K562 (cell line): ENCODE results near the gene BCL6B. TPM values are rescaled to one million over a fixed set of nuclear protein-coding genes. Genes with fewer than 3 reads are reported as not detected.

Experiments used
- ATAC-seq: fragments of 200-7000 bp; cut with Tn5 transposase; 3 replicates; pipeline ENCODE4 v1.9.1; 2020; ENCODE audit warnings: moderate library complexity
- BruUV-seq: library from RNA; stranded (reverse); fragments of 400-500 nt; replicated peaks from 2 replicates; lab custom pipeline; 2021; lab: Mats Ljungman, UMichigan
- CTCF ChIA-PET: fragments of 300-600 bp; formaldehyde crosslinking; extraction: SDS; loops from one replicate; lab custom pipeline; 2021; ENCODE audit warnings: low intra/inter-chr PET ratio; lab: Yijun Ruan, JAX
- POLR2A ChIA-PET: fragments of 300-600, 350-650 bp; sonication (Branson Sonifier 250); formaldehyde crosslinking; extraction: SDS; loops from one replicate; lab custom pipeline; 2021; ENCODE audit warnings: antibody characterized with exemption, inconsistent platforms; lab: Yijun Ruan, JAX
- DNase-seq, 4 experiments: peaks; one replicate each; pipeline versions ENCODE4 v3.0.0 to v3.0.0-alpha.2; 2011 to 2018; ENCODE audit warnings: low spot score in 3 of 4, mixed read lengths in 3 of 4; ENCODE audit errors: extremely low read depth in 1 of 4
- FAIRE-seq: peaks from 2 replicates; lab custom pipeline; 2011; peaks lifted over from hg19 to GRCh38; lab: Jason Lieb, UNC
- H2AFZ ChIP-seq: 2 replicates; pipeline ENCODE4 v1.6.0; 2011; ENCODE audit warnings: low read depth, low read length, control low read depth, inconsistent platforms
- H3K27ac ChIP-seq: fragments of 200-600 bp; 3 replicates; pipeline ENCODE4 v1.8.0; 2011; ENCODE audit warnings: low read depth, mild to moderate bottlenecking, control low read depth, inconsistent platforms, low read length, moderate library complexity, mixed read lengths; ENCODE audit errors: extremely low read depth
- H3K27me3 ChIP-seq, 2 experiments: fragments of 300-600 bp in 1 of 2; 2 replicates in 1 of 2; 3 replicates in 1 of 2; pipeline versions ENCODE4 v1.6.0 to v1.8.0; 2011; ENCODE audit warnings: inconsistent platforms in 2 of 2, low read length in 2 of 2, mild to moderate bottlenecking in 1 of 2, mixed read lengths in 1 of 2, moderate library complexity in 1 of 2; ENCODE audit not compliant: control insufficient read depth in 2 of 2, insufficient read depth in 2 of 2
- H3K36me3 ChIP-seq: fragments of 300-600 bp; 3 replicates; pipeline ENCODE4 v1.8.0; 2011; ENCODE audit warnings: mild to moderate bottlenecking, low read length, inconsistent platforms; ENCODE audit not compliant: control insufficient read depth, insufficient read depth
- H3K4me1 ChIP-seq, 2 experiments: fragments of 200-600 bp in 1 of 2; replicated peaks in 1 of 2; 2 replicates in 1 of 2; 3 replicates in 1 of 2; pipeline versions ENCODE4 v1.5.1 to v1.8.0; 2011; ENCODE audit warnings: inconsistent platforms in 2 of 2, low read length in 2 of 2, mild to moderate bottlenecking in 1 of 2, mixed read lengths in 1 of 2, moderate library complexity in 1 of 2; ENCODE audit not compliant: control insufficient read depth in 2 of 2, insufficient read depth in 2 of 2
- H3K4me2 ChIP-seq: 2 replicates; pipeline ENCODE4 v1.6.1; 2011; ENCODE audit warnings: low read length, control low read depth, inconsistent platforms, mixed read lengths; ENCODE audit not compliant: insufficient read depth
- H3K4me3 ChIP-seq: fragments of 200-600 bp; sonication (generic), shearing (Covaris generic); 2 replicates; pipeline ENCODE4 v1.5.1; 2016; ENCODE audit warnings: control low read depth, inconsistent platforms
- H3K79me2 ChIP-seq: fragments of 200-600 bp; 3 replicates; pipeline ENCODE4 v1.8.0; 2011; ENCODE audit warnings: low read length, inconsistent platforms; ENCODE audit not compliant: control insufficient read depth, insufficient read depth
- H3K9ac ChIP-seq, 2 experiments: 2 replicates each; pipeline versions ENCODE4 v1.6.0 to v1.6.1; 2011; ENCODE audit warnings: low read depth in 2 of 2, low read length in 2 of 2, control low read depth in 1 of 2, inconsistent platforms in 1 of 2, mild to moderate bottlenecking in 1 of 2, mixed read lengths in 1 of 2; ENCODE audit not compliant: insufficient read depth in 1 of 2
- H3K9me1 ChIP-seq: one replicate; pipeline ENCODE4 v1.6.0; 2011; ENCODE audit warnings: inconsistent platforms, mild to moderate bottlenecking, low read length, moderate library complexity; ENCODE audit not compliant: control insufficient read depth, insufficient read depth
- H3K9me3 ChIP-seq: replicated peaks from 2 replicates; pipeline ENCODE4 v1.5.1; 2011; ENCODE audit warnings: low read depth, low read length, inconsistent platforms; ENCODE audit not compliant: control insufficient read depth, insufficient read depth
- H4K20me1 ChIP-seq: replicated peaks from 2 replicates; pipeline ENCODE4 v1.6.1; 2011; ENCODE audit warnings: low read length, inconsistent platforms, mixed read lengths; ENCODE audit not compliant: control insufficient read depth, insufficient read depth
- ATF1 ChIP-seq, 2 experiments: fragments of 450-650 bp in 1 of 2; IDR thresholded peaks; 2 replicates each; pipeline ENCODE4 v1.6.1; 2016; ENCODE audit warnings: missing compliant biosample characterization in 1 of 2, missing genetic modification characterization in 1 of 2
- GABPA ChIP-seq: fragments of 200-800 bp; sonication (Bioruptor generic); conservative IDR thresholded peaks from 2 replicates; pipeline ENCODE4 v1.6.1; 2016; ENCODE audit warnings: low read depth, missing genetic modification characterization, missing compliant biosample characterization
- L3MBTL2 ChIP-seq: fragments of 450-650 bp; IDR thresholded peaks from 2 replicates; pipeline ENCODE4 v1.6.1; 2016; ENCODE audit warnings: mild to moderate bottlenecking, moderate library complexity
- MEIS2 ChIP-seq: fragments of 450-650 bp; IDR thresholded peaks from 2 replicates; pipeline ENCODE4 v1.6.1; 2014; ENCODE audit warnings: mild to moderate bottlenecking; ENCODE audit not compliant: partially characterized antibody
- POLR2A ChIP-seq: fragments of 450-650 bp; conservative IDR thresholded peaks from 2 replicates; pipeline ENCODE4 v1.6.1; 2016
- TBL1XR1 ChIP-seq, 2 experiments: IDR thresholded peaks; 2 replicates each; pipeline ENCODE4 v1.6.1; 2012; ENCODE audit warnings: improper control_type of control experiment in 2 of 2, low read length in 2 of 2, mild to moderate bottlenecking in 1 of 2
- TBP ChIP-seq: optimal IDR thresholded peaks from 2 replicates; pipeline ENCODE3; 2011; ENCODE audit warnings: low read depth, low read length, improper control_type of control experiment
- ZBTB11 ChIP-seq, 3 experiments: fragments of 200-800 bp in 1 of 3; fragments of 250-450 bp in 1 of 3; fragments of 450-650 bp in 1 of 3; sonication (Bioruptor Pico) in 1 of 3; sonication (Bioruptor generic) in 1 of 3; formaldehyde crosslinking in 1 of 3; IDR thresholded peaks; 2 replicates each; pipeline versions ENCODE4 v1.6.1 to v1.8.0; 2016 to 2022; ENCODE audit warnings: mild to moderate bottlenecking in 2 of 3, missing genetic modification characterization in 2 of 3, missing compliant biosample characterization in 1 of 3, moderate library complexity in 1 of 3
- ZNF592 ChIP-seq: fragments of 450-650 bp; IDR thresholded peaks from 2 replicates; pipeline ENCODE4 v1.6.1; 2017; ENCODE audit warnings: antibody characterized with exemption, mild to moderate bottlenecking
- ZNF668 ChIP-seq: fragments of 250-450 bp; sonication (Bioruptor Pico); IDR thresholded peaks from 2 replicates; pipeline ENCODE4 v1.8.0; 2022; ENCODE audit warnings: mild to moderate bottlenecking, inconsistent platforms
- WGBS: fragments of 100-300 bp; shearing (Covaris generic); methylation state at CpG from one replicate; pipeline ENCODE4 v1.1.6; 2016; ENCODE audit warnings: low coverage, mixed read lengths; ENCODE audit not compliant: insufficient coverage; ENCODE audit errors: missing lambda C conversion rate; 5-methylcytosine and 5-hydroxymethylcytosine counted together
- in situ Hi-C: fragments of 300-500 bp; cut with MboI; formaldehyde crosslinking; loops from 4 replicates; pipeline ENCODE4 v1.15.0; 2018; ENCODE audit warnings: inconsistent platforms, mixed read lengths
- intact Hi-C: fragments of 100-400 bp; cut with micrococcal nuclease; formaldehyde crosslinking; loops from 2 replicates; pipeline ENCODE4 v1.14.2; 2022
- polyA plus RNA-seq, 8 experiments: library from polyadenylated mRNA; depleted of rRNA in 4 of 8; stranded (reverse) in 5 of 8; unstranded in 3 of 8; fragments of >200 nt; fragmentation: Nextera tagmentation in 2 of 8; fragmentation: Illumina TruSeq in 1 of 8; extraction: Ambion mirVana in 2 of 8; extraction: Trizol in 1 of 8; gene quantifications; 2 replicates each; pipeline versions ENCODE4 v1.2.1 to v1.2.3, GENCODE V29; 2011 to 2014; ENCODE audit warnings: inconsistent platforms in 1 of 8, missing spikeins in 1 of 8
- total RNA-seq, 7 experiments: library from RNA; depleted of rRNA in 6 of 7; stranded (reverse); fragments of >200 nt in 6 of 7; fragmentation: Illumina TruSeq in 2 of 7; extraction: Trizol in 2 of 7; gene quantifications; 2 replicates each; pipeline versions ENCODE4 v1.2.1 to v1.2.3, GENCODE V29; 2011 to 2021; ENCODE audit warnings: low replicate concordance in 1 of 7
- TF ChIP-seq, protein P1 (sequence below): fragments of 450-650 bp; formaldehyde crosslinking; IDR thresholded peaks from 2 replicates; pipeline ENCODE4 v1.4.0; 2020; ENCODE audit warnings: mild to moderate bottlenecking

The BCL6B gene
- total and polyA plus RNA-seq, 9 of the 15 experiments (the other 6 are each of a cell fraction or from before 2014, with no cell fraction given): 0.89 to 5.0 (median 3.6) TPM

DNA sequence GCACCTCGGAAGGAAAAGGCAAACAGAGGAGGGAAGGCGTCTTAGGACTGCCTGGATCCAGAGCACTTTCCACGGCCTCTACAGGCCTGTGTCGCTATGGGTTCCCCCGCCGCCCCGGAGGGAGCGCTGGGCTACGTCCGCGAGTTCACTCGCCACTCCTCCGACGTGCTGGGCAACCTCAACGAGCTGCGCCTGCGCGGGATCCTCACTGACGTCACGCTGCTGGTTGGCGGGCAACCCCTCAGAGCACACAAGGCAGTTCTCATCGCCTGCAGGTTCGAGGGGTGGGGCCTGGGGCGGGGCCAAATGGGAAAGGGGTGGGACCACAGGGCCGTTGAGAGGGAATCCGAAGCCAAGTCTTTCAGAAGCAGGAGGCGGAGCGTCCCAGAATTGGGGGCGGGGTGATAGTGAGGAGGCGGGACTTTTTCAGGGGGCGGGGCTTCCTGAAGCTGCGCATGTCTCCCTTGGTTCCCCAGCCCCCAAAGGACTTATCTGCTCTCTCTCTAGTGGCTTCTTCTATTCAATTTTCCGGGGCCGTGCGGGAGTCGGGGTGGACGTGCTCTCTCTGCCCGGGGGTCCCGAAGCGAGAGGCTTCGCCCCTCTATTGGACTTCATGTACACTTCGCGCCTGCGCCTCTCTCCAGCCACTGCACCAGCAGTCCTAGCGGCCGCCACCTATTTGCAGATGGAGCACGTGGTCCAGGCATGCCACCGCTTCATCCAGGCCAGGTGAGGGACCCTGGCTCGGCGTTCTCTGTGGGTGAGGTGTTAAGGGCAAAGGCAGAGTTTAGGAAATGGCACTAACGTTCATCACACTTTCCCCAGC lies 939 bp downstream of the BCL6B start:
- Histone ChIP-seq H3K4me2 (peak overlapping the region; percentile 68), H3K9me1 (no peaks in the 10 kb centered on the region), H3K36me3 (peaks cover 10% of the 10 kb centered on the region; the same call in 2 of the 3 replicates), H3K79me2 (peaks cover 16% of the 10 kb centered on the region), H3K27ac (peak overlapping the region; percentile 62), H3K9ac (peak overlapping the region; percentile 32 to 78), H2AFZ (peak overlapping the region; percentile 85), H3K4me3 (peak overlapping the region; percentile 24), H3K9me3 (no peaks in the 10 kb centered on the region), H3K27me3 (no peaks in the 10 kb centered on the region), H3K4me1 (peaks cover 27 to 56% of the 10 kb centered on the region in 2 experiments; a peak in 4 of 5 replicates), H4K20me1 (no peaks in the 10 kb centered on the region)
- 36% methylated on average over 32 of the region's 51 CpGs for WGBS
- CTCF ChIA-PET: interaction anchor here (2.0 kb wide), 1 partner anchor 180 kb away, joined by 4 read pairs; no protein-coding TSS in a partner anchor
- DNase-seq: peak; percentile 86 to 95 (median 88)
- intact Hi-C loops (loop anchor here (5.0 kb wide), 1 partner anchor 266 kb away; the partner anchor contains the start of gene XAF1), in situ Hi-C loops (no loop called here)
- peak; percentile 90 for ATAC-seq
- TSS peak; percentile 79 for BruUV-seq
- POLR2A ChIA-PET: interaction anchor here (0.6 to 1.0 kb wide), 3 partner anchors 12 to 105 kb away, joined by 4 to 5 read pairs (median 4); partner anchors contain the start of gene SLC16A13
- peak; percentile 90 for FAIRE-seq
- TF ChIP-seq POLR2A (peak; percentile 54), ZNF592 (peak; percentile 90), ZBTB11 (CRISPR knock-in tag; IDR thresholded peaks at IDR 0.05) (peak in 1 of 3 experiments; percentile 47; a peak in 1 of 6 replicates), ATF1 (CRISPR knock-in tag; IDR thresholded peaks at IDR 0.05) (no peak; the same call in 1 of the 2 replicates), ATF1 (tag; IDR thresholded peaks at IDR 0.05) (peak; percentile 59), MEIS2 (peak; percentile 64), TBP (peak; percentile 20), L3MBTL2 (peak; percentile 97), TBL1XR1 (IDR thresholded peaks at IDR 0.05; ENCODE audit: low read length in 2 of 2) (no peak), ZNF668 (CRISPR knock-in tag) (no peak), GABPA (tag) (no peak)
- TF ChIP-seq, protein P1, sequence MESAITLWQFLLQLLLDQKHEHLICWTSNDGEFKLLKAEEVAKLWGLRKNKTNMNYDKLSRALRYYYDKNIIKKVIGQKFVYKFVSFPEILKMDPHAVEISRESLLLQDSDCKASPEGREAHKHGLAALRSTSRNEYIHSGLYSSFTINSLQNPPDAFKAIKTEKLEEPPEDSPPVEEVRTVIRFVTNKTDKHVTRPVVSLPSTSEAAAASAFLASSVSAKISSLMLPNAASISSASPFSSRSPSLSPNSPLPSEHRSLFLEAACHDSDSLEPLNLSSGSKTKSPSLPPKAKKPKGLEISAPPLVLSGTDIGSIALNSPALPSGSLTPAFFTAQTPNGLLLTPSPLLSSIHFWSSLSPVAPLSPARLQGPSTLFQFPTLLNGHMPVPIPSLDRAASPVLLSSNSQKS: no peak
